ENCODE data around the gene TUB.
A peak's percentile ranks its signal among the peaks of the same experiment; 100 is the strongest.

TUB gene

DNA sequence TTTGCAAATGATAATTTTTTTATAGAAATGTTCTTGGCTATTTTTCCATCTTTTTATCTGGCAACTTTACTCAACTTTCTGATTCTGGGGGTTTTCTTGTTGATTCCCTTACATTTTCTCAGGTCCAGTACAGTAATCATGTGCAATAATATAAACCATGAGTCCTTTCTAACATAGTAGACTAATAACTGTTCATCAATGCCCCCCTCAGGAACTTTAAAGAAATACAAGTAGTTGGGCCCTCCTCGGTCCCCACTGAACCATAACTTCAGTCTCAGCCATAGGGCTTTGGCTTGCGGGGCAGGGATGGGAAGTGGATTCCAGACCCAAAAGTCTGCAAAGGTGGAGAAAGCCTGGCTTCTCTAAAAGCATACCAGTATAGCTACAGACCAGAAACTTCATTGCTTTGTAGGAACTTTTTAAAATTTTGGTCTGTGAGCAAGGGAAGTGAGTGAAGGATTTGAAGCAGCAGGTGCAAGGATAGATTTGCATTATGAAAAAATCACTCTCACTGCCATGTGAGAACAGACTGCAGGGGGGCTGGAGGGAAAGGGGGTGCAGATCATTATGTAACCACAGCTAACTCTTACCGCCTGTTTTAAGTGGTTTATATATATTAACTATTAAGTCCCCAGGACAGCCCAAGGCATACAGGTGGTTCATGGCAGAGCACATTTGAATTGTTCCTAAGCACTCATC is 10.4 kb upstream of the TUB start:
- DNase-seq, result no peak

DNA sequence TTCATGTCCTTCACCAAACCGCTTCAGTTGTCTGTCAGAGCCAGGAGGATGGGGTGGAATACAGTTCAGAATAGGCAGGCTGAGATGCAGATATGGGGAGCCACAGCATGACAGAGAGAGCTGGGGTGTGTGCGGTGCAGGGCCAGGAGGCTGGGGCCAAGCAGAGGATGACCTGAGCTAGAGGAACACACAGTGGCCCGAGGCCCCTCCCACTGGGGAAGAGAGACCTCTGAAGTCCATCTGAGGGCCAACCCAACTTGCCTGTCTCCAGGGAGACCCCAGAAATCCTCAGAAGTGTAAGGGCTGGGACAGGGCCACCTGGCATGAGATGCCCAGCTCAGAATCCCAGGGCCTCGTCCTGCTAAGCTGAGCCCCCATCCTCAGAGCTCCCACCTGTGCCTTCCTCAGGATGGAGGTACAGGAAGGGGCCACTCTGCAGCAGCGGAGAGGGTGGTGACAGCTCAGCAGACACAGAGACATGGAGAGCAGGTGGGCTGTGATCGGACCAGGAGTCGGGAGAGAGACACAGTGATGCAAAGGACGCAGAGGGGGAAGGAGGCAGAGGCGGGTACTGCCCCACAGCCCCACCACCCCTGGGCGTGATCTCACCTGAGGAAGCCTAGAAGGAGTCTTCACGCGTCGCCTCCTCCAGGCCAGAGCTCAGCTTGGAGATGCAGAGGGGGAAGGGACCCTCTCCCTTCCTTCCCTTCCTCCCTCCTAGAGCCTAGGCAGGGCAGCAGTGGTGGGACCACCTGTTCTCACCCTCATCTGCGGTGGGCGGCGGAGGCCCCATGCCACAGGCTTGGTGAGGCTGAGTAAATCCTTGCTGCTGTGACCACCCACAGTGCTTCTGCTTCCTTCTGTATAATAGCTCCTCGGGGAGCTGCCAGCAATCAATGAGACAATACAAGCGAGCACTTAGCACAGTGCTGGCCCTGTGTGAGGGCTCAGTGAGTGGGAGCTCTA is 9.1 kb upstream of the TUB start:
- no peak for DNase-seq

- DNase-seq, result no peak
These were observed 5.8 kb upstream of the TUB start for GRCh38 chr11:8075119-8075726.

GRCh38 chr11:8079111-8079675 is 1.8 kb upstream of the TUB start:
- DNase-seq, result no peak

GRCh38 chr11:8080069-8080670 is 841 bp upstream of the TUB start:
- no peak for DNase-seq

GRCh38 chr11:8081591-8082250 is 710 bp downstream of the TUB start:
- DNase-seq, result no peak

- no peak for DNase-seq
These were observed 1.5 kb downstream of the TUB start for GRCh38 chr11:8082391-8083087.

GRCh38 chr11:8083088-8083395 is 2.0 kb downstream of the TUB start:
- no peak for DNase-seq

- DNase-seq, result no peak
These were observed 2.9 kb downstream of the TUB start for GRCh38 chr11:8083871-8084281.

DNA sequence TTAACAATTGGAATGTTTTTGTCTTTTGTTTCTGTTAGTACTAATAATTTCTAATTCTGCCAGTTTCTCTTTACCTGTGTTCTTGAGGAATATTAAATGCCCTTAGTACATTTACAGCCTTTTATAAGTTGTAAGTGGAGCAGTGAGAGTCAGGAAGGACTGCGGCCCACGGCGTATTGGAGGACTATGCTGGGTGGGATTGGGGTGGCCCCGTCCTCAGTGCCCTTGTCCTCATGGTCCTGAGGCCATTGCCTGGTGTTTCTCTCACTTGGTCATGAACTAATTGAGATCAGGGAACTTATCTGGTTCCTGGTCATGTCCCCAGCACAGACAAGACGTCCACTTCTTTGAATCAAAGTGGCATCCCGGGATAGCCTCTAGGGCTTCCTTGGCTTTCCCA is 3.3 kb downstream of the TUB start:
- DNase-seq, result no peak

- no peak for DNase-seq
These were observed 4.1 kb downstream of the TUB start for GRCh38 chr11:8085011-8085645.

DNA sequence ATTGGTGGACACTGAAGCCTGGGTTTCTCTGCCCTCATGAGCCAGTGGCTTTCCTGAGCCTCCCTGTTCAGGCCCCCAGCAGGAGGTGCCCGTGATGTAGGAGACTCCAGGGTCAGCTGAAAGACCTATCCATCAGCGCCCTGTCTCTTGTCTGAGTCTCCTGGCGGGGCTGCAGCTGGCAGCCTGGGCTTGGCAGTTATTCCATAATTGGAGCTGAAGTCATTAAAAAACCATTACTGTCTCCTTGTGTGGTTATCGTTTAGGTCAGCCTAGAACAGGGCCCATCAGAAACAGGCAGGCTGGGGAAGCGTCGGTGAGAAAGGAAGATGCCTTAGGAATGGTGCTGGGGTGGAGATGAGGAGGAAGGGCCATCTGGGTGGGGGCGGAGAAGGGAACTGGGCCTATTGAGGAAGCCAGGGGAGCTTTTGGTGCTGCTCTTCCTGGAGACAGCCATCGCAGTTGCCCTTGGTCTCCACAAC is 5.0 kb downstream of the TUB start:
- no peak for DNase-seq

GRCh38 chr11:8086571-8086970 is 5.6 kb downstream of the TUB start:
- no peak for DNase-seq

DNA sequence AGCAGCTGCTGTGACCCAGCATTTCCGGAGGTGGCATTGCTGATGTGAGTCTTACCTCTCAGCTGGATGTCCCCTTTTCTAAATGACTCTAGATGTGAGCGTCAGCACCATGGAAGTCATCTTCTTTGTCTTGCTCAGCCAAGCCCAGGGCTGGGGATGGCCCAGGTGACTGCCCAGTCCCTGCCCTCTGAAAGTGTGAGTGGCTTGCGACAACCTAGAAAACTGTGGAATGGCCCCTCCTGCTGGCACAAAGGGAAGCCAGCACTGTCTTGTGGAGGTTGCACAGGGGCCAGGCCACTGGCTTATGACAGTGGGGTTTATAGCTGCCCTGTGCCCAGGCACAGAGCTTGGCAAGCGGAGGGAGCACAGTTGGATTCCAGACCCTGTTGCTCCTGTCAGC is 6.2 kb downstream of the TUB start:
- DNase-seq, result no peak

DNA sequence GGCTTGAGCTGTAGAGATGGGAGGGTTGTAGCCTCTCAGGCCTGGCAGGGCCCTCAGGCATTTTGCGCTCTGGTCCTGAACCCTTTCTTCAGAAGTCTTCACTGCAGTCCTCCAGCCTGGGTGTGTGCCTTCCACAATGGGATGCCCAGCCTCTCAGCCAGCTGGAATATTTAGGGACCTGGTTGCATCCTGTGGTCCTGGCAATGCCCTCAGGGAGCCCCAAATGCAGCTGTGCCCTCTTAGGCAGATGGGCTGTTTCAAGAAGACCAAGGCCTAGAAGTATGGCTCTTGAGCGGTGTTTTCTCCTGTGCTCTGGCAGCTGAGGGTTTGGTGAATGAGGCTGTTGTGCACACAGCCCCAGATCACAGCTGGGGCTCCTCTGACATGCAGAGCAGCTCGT is 6.7 kb downstream of the TUB start:
- no peak for DNase-seq

GRCh38 chr11:8089791-8090510 is 8.9 kb downstream of the TUB start:
- no peak for DNase-seq

DNA sequence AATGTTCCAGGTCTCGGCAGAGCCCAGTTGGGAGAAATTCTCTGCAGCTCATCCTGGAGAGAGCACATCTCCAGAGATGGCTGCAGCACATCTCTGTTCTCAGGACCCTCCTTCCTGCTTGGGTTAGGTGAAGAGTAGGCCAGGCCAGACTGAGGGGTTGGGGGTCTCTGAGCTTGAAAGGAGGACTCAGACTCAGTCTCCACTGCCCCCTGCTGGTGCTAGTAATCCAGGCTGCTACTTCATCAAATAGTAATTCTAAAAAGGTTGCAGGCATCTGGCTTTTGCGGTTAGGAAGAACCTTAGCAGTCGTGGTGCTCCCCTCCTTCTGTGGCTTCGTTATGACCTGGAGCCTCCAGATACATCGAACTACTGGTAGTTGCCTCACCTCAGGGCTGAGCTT is 9.7 kb downstream of the TUB start:
- no peak for DNase-seq

DNA sequence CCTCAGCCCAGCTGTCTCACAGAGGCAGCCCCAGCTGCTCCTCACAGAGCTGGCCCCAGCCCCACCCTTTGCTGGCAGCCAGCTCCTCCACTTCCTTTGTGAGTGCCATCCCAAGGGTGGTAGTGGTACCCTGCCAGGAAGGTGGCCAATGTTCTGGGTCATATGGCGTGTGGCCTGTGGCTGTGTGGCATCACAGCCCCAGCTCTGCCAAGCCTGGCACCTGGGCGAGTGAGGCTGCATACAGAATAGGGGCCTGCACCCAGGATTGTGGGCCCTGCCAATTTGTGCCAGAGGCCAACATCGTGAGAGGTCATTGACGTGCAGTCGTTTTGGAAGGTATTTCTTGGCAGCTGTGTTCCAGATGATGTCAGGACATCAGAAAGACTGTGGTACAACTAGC is 10.7 kb downstream of the TUB start:
- no peak for DNase-seq

DNA sequence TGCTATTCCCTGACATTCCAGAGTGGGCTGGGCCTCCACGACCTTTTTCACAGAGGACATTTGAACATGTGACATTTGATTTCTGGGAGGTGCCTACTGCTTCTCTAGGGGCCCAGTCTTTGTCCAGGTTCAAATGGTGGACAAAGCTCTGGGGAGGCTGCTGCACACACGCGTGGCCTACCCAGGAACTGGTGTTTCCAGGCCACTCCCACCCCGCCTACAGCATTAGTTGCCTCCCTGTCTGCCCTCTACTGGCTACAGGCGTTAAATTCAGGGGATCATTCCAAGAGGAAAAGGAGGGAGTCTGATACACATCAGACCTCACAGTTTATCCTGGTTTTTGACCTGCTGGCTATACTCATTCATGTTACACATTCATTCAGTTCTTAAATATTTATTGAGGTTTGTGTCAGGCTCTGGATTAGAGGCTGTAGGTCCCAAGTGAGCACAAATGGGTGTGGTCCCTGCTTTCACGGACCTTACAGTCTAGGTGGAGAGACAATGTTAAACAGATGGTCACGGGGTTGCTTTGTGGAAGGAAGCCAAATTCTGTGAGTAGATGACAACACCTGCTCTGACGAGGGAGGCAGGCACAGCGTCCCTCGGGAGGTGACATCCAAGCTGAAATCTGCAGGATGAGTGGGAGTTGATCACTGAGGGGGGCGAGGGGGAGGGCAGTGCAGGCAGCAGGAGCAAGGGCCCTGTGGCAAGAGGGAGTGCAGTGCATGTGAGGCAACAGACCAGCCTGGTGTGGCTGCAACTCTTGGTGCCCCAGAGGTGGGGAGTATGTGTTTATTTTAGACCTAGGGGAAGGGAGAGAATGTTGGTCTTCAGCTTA is 11.8 kb downstream of the TUB start:
- peak; percentile 51 for DNase-seq
